IgD-negative memory B cell (primary cell): ENCODE data around the gene SGCA. TPM values are rescaled to one million over a fixed set of nuclear protein-coding genes. Genes with fewer than 3 reads are reported as not detected.
A peak's percentile ranks its signal among the peaks of the same experiment; 100 is the strongest.

Experiments used
- H3K27ac Mint-ChIP-seq, 3 donors: one replicate each; pipeline ENCODE4 v1.8.0; 2020 to 2022; ENCODE audit warnings: mild to moderate bottlenecking in 3 of 3, mixed read lengths in 3 of 3, moderate library complexity in 1 of 3
- H3K27me3 Mint-ChIP-seq: one replicate; pipeline ENCODE4 v1.8.0; 2021; ENCODE audit warnings: mixed read lengths
- H3K36me3 Mint-ChIP-seq: one replicate; pipeline ENCODE4 v1.8.0; 2020; ENCODE audit warnings: mild to moderate bottlenecking, mixed read lengths
- H3K4me1 Mint-ChIP-seq, 3 donors: one replicate each; pipeline ENCODE4 v1.8.0; 2020 to 2022; ENCODE audit warnings: mixed read lengths in 3 of 3, mild to moderate bottlenecking in 1 of 3
- H3K4me3 Mint-ChIP-seq, 4 donors: one replicate each; pipeline ENCODE4 v1.8.0; 2020 to 2022; ENCODE audit warnings: mild to moderate bottlenecking in 4 of 4, mixed read lengths in 4 of 4, moderate library complexity in 3 of 4
- H3K9me3 Mint-ChIP-seq, 3 donors: one replicate each; pipeline ENCODE4 v1.8.0; 2020 to 2021; ENCODE audit warnings: mixed read lengths in 3 of 3, mild to moderate bottlenecking in 1 of 3
- polyA plus RNA-seq: library from polyadenylated mRNA; unstranded; fragments of 300-500 nt; fragmentation: Illumina TruSeq; gene quantifications from one replicate; pipeline ENCODE4 v1.2.3, GENCODE V29; 2021

The SGCA gene
- polyA plus RNA-seq, 1 donor from 2014 or later: 2.9 TPM

- Mint-ChIP-seq H3K27ac (peak within 1 kb of the TSS; percentile 63 to 91 (median 67)), H3K4me3 (peak within 1 kb of the TSS; percentile 68 to 91 (median 84)), H3K27me3 (peaks cover 16% of the 10 kb centered on the region), H3K36me3 (peaks cover 2% of the 10 kb centered on the region), H3K4me1 (peaks cover 15 to 19% (median 18%) of the 10 kb centered on the region in 3 donors), H3K9me3 (no peaks in the 10 kb centered on the region)
Measured at GRCh38 chr17:50129728-50130558, 35.9 kb upstream of the SGCA start, which contains the start of gene SAMD14. Gene SAMD14, minus strand, starts transcription at chr17:50130160. Its CDS starts 5,201 bp downstream, at chr17:50124959.

GRCh38 chr17:50130559-50131305 is 35.1 kb upstream of the SGCA start:
- H3K9me3 Mint-ChIP-seq: no peaks in the 10 kb centered on the region
- H3K4me1 Mint-ChIP-seq: peaks cover 15 to 19% (median 18%) of the 10 kb centered on the region in 3 donors
- peak overlapping the region; percentile 21 to 87 (median 68) for H3K4me3 Mint-ChIP-seq
- peaks cover 2% of the 10 kb centered on the region for H3K36me3 Mint-ChIP-seq
- H3K27ac Mint-ChIP-seq: peak overlapping the region; percentile 49 to 91 (median 67)
- H3K27me3 Mint-ChIP-seq: peaks cover 16% of the 10 kb centered on the region

GRCh38 chr17:50132104-50132794 is 33.6 kb upstream of the SGCA start:
- H3K27me3 Mint-ChIP-seq: peaks cover 16% of the 10 kb centered on the region
- H3K4me1 Mint-ChIP-seq: peaks cover 15 to 19% (median 18%) of the 10 kb centered on the region in 3 donors
- peaks cover 2% of the 10 kb centered on the region for H3K36me3 Mint-ChIP-seq
- H3K9me3 Mint-ChIP-seq: no peaks in the 10 kb centered on the region
- peak overlapping the region in 1 of 4 donors; percentile 66 for H3K4me3 Mint-ChIP-seq
- peak overlapping the region in 2 of 3 donors; percentile 49 to 57 for H3K27ac Mint-ChIP-seq

GRCh38 chr17:50133028-50133768 is 32.6 kb upstream of the SGCA start:
- Mint-ChIP-seq H3K4me1 (peaks cover 11 to 17% (median 14%) of the 10 kb centered on the region in 3 donors), H3K4me3 (peak overlapping the region in 1 of 4 donors; percentile 32), H3K36me3 (peaks cover 2% of the 10 kb centered on the region), H3K27me3 (peaks cover 12% of the 10 kb centered on the region), H3K27ac (peak overlapping the region in 2 of 3 donors; percentile 49 to 57), H3K9me3 (no peaks in the 10 kb centered on the region)

- Mint-ChIP-seq H3K4me3 (peak overlapping the region in 1 of 4 donors; percentile 21), H3K36me3 (peaks cover 2% of the 10 kb centered on the region), H3K27ac (peak overlapping the region in 1 of 3 donors; percentile 57), H3K4me1 (peaks cover 8 to 14% (median 11%) of the 10 kb centered on the region in 3 donors), H3K27me3 (peaks cover 8% of the 10 kb centered on the region), H3K9me3 (no peaks in the 10 kb centered on the region)
Measured at GRCh38 chr17:50133769-50134099, 32.1 kb upstream of the SGCA start.

- Mint-ChIP-seq H3K27ac (peak overlapping the region in 1 of 3 donors; percentile 14), H3K4me1 (peaks cover 6 to 14% (median 10%) of the 10 kb centered on the region in 3 donors)
Measured at GRCh38 chr17:50134206-50135110, 31.3 kb upstream of the SGCA start.

GRCh38 chr17:50135316-50136095 is 30.3 kb upstream of the SGCA start:
- peaks cover 6% of the 10 kb centered on the region for H3K36me3 Mint-ChIP-seq

More at GRCh38 chr17:50134206-50135110, 31.3 kb upstream of the SGCA start:
- peaks cover 2% of the 10 kb centered on the region for H3K36me3 Mint-ChIP-seq
- peaks cover 6% of the 10 kb centered on the region for H3K27me3 Mint-ChIP-seq
- H3K4me3 Mint-ChIP-seq: no peak overlapping the region
- H3K9me3 Mint-ChIP-seq: no peaks in the 10 kb centered on the region

GRCh38 chr17:50136096-50136687 is 29.6 kb upstream of the SGCA start:
- Mint-ChIP-seq H3K9me3 (no peaks in the 10 kb centered on the region), H3K4me1 (peaks cover 16 to 21% (median 20%) of the 10 kb centered on the region in 3 donors), H3K27me3 (peaks cover 2% of the 10 kb centered on the region), H3K27ac (no peak overlapping the region), H3K4me3 (no peak overlapping the region), H3K36me3 (peaks cover 4% of the 10 kb centered on the region)

More at GRCh38 chr17:50135316-50136095, 30.3 kb upstream of the SGCA start:
- peaks cover 4% of the 10 kb centered on the region for H3K27me3 Mint-ChIP-seq
- no peak overlapping the region for H3K4me3 Mint-ChIP-seq
- no peaks in the 10 kb centered on the region for H3K9me3 Mint-ChIP-seq
- peaks cover 16 to 22% (median 16%) of the 10 kb centered on the region in 3 donors for H3K4me1 Mint-ChIP-seq
- H3K27ac Mint-ChIP-seq: peak overlapping the region in 1 of 3 donors; percentile 59

- Mint-ChIP-seq H3K27me3 (no peaks in the 10 kb centered on the region), H3K4me1 (peaks cover 22 to 27% (median 27%) of the 10 kb centered on the region in 3 donors), H3K4me3 (no peak overlapping the region), H3K9me3 (no peaks in the 10 kb centered on the region), H3K36me3 (peaks cover 4% of the 10 kb centered on the region), H3K27ac (no peak overlapping the region)
Measured at GRCh38 chr17:50137042-50137441, 28.8 kb upstream of the SGCA start.

GRCh38 chr17:50139185-50139783 is 26.5 kb upstream of the SGCA start:
- H3K4me1 Mint-ChIP-seq: peaks cover 35 to 42% (median 40%) of the 10 kb centered on the region in 3 donors
- no peaks in the 10 kb centered on the region for H3K9me3 Mint-ChIP-seq
- no peak overlapping the region for H3K4me3 Mint-ChIP-seq
- peaks cover 9% of the 10 kb centered on the region for H3K36me3 Mint-ChIP-seq
- peak overlapping the region; percentile 71 to 96 (median 85) for H3K27ac Mint-ChIP-seq
- H3K27me3 Mint-ChIP-seq: no peaks in the 10 kb centered on the region

- Mint-ChIP-seq H3K27ac (peak overlapping the region; percentile 71 to 96 (median 85)), H3K9me3 (no peaks in the 10 kb centered on the region), H3K4me3 (peak overlapping the region; percentile 8 to 91 (median 76)), H3K36me3 (peaks cover 14% of the 10 kb centered on the region), H3K4me1 (peaks cover 39 to 50% (median 49%) of the 10 kb centered on the region in 3 donors), H3K27me3 (no peaks in the 10 kb centered on the region)
Measured at GRCh38 chr17:50139950-50140885, 25.6 kb upstream of the SGCA start.
